GM21529 (cell line): ENCODE measurements around the gene CNTNAP5.

Experiments
- ATAC-seq: cut with Tn5 transposase; IDR thresholded peaks from one replicate; pipeline ENCODE4 v1.9.1; 2021; ENCODE audit not compliant: unreplicated experiment

The CNTNAP5 gene

GRCh38 chr2:124053796-124054195 is 28.7 kb downstream of the CNTNAP5 start:
- no peak for ATAC-seq

GRCh38 chr2:124063596-124063995 is 38.5 kb downstream of the CNTNAP5 start:
- no peak for ATAC-seq

DNA sequence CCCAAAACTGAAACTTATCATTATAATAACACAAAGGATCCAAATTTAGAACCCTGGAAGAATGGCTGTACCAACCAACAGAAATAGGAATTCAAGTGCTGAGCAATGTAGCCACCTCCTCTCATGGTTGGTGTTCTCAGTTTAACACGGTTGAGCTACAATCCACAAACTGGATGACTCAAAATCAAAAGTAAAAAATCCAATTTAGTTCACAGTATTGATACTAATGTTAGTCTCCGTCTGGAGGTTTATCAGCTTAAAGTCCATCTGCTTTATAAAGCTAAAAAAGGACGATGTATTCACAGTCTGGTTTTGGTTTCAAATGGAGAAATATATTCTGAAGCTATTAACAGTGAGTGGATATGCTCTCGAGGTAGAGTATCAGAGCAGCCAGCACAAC is 40.5 kb downstream of the CNTNAP5 start:
- ATAC-seq = no peak

DNA sequence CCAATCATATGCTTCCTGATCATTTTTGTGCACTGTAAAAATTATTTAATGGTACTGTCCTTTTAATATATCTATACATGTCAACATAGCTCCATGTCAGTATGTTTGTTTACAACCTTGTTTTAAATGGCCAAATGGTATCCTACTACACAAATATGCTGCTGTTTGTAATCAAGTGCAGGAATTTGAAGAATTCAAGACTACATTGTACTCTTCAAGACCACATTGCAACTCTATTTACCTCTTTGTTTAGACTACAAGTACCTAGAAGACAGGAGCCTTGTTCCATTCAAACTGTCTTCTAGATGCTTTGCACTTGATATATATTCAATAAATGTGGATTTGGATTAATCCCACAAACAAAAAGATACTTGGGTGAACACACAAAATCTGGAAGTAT is 41.7 kb downstream of the CNTNAP5 start:
- ATAC-seq = no peak

DNA sequence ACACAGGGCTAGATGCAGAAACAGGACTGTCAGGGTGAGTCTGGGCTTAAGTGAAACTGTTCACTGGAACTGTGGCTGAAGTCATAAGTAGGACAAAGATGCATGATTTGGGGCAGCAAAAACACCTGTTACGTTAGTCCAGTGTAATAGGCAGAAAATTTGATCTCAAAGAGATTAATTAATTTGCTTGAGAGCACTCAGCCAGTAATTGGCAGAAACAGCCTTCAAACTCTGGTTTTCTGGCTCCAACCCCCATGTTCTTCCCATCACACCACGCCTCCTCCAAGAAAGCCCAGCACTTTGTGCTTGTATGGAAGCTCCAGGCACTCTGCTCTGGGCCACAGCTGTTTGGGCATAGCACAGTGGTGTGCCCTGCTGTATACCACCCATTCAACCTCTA is 54.0 kb downstream of the CNTNAP5 start:
- ATAC-seq = no peak

GRCh38 chr2:124080281-124081153 is 55.4 kb downstream of the CNTNAP5 start:
- no peak for ATAC-seq

GRCh38 chr2:124081154-124081716 is 56.1 kb downstream of the CNTNAP5 start:
- ATAC-seq = no peak

DNA sequence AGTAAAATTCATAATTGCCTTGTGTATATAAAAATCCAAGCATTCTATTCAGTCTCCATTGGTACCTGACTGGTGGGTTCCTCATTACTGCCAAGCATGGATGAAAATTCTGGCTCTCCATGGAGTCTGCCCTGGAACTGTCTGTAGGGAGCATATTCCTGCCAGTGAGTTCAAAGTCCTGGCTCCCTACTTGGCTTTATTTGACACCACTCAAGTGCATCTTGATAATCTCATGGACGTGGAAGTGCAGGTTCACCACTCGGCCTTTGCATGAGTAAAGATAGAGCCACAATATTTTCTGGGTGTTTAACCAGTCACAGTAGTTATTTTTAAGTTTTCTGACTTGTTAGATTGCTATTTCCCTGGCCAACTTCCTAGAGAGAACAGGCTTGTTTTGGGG is 63.5 kb downstream of the CNTNAP5 start:
- ATAC-seq = no peak

DNA sequence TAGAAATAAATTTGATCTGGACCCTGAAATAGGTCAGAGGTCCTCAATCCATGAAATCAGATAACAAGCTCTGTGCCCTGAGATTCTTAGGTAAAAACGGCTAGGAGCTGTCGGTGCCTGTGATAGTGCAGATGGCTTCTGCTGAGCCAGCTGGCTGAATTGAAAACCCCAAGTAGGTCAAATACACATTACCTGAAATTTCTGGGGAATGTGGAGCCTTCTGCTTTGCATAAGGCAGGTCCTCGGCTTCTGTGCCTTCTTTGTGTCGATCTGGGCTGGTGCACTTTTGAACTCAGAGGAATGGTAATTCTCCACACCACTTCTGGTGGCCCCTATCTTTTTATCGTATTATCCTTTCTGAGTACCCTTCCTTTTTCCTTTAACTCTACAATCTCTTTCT is 66.6 kb downstream of the CNTNAP5 start:
- no peak for ATAC-seq

- no peak for ATAC-seq
Observed at GRCh38 chr2:124092651-124093050, 67.6 kb downstream of the CNTNAP5 start.

DNA sequence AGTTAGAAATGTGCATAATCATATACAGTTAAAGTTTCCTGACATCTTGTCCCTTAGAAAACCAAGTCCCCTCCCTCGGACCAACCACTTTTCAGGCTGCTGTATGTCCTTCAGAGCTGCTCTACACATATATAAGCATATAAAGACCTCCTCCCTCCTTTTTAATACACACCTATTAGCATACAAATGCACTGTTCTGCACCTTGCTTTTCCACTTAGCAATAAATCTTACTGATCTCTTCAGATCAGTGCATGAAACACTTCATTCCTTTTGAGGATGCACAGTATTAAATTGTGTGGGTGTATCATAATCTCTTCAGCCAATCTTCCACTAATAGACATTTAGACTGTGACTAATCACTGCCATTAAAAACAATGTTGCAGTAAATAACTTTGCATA is 79.8 kb downstream of the CNTNAP5 start:
- no peak for ATAC-seq

DNA sequence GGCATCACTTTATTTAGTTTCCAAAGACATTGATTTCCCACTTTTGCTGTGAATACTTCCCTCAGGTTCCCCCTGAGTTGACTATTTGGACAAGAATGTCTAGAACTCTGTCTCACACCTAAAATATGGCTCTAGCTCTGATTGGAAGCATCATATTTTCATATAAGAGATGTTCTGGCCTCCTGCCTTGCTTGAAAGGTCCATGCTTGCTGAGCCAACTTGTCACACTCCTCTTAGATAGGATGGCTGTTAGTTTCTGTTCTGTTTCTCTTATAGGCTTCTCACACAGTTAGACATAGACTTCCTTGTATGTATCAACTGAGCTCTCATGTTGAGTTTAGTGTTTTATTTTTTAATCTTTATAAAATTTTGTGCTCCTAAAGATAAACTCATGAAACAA is 87.1 kb downstream of the CNTNAP5 start:
- ATAC-seq = no peak

- ATAC-seq = no peak
Observed at GRCh38 chr2:124112966-124113365, 87.9 kb downstream of the CNTNAP5 start.

- no peak for ATAC-seq
Observed at GRCh38 chr2:124120246-124120645, 95.2 kb downstream of the CNTNAP5 start.

DNA sequence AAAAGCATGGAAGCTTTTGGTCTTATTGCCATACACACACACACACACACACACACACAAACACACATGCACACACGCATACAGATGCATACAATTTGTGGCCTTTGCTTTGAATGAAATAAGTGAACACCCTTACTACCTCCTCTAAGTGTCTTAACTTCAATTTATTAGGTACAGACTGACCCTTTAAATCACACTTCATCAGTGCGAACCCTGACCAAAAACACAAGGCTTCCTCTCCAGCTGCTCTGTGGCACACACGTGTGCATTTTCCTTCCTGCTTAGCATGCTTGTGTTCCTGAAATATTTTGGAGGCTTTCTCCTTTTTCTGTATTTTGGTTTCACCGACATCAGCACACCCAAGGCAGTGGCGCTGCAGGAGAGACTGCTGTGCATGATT is 96.0 kb downstream of the CNTNAP5 start:
- no peak for ATAC-seq

GRCh38 chr2:124121760-124122275 is 96.7 kb downstream of the CNTNAP5 start:
- no peak for ATAC-seq

GRCh38 chr2:124122340-124122739 is 97.3 kb downstream of the CNTNAP5 start:
- no peak for ATAC-seq

DNA sequence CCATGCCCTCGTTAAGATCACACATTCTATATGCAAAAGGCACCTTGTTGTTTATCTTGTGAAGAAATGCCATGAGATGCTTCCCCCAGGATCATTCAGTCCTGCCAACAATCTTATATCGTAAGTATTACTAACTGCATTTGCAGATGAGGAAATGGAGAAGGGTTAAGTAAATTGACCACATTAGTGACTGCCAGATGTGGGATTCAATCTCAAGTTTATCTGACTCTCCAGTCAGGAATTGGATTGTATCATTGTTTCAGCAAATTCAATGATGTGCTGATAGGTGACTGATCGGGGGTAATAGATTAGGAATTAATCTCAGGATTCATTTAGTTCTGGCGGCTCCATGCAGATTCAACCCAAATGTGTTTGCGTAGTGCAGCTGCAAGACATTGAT is 106.2 kb downstream of the CNTNAP5 start:
- ATAC-seq = no peak

DNA sequence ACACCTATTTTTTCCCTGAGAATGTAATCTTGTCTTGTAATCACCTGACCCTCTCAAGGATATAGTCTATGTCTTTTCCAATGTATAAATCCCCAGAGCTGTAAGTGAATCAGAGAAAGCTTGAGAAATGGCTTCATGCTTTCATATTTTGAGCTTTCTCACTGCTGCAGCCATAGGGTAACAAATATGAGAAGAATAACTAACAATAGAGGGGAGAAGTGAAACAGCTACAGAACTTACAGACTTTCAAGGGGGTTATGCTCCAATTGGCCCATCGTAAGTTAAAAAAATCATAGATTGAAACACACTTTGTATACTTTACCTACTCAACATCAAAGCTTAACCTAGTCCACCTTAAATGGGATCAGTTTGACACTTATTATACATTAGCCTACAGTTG is 111.0 kb downstream of the CNTNAP5 start:
- ATAC-seq = no peak

DNA sequence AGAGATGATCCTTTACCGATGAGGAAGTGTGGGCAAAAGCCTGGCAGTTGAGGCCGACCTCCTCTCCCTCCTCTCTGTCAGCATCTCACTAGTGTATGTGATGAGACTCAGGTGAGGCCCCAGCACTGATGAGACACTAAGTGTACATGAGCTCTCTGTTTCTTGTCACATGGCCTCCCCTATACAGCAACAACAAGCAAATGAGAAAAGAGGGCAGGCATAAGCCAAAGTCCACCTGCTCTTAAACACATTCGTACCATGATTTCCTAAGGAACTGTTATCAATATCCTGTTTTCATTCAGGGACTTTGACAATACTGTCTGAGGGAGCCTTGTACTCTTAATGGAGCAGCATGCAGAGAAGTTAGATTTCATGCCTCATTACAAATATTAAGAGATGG is 113.0 kb downstream of the CNTNAP5 start:
- ATAC-seq = no peak

DNA sequence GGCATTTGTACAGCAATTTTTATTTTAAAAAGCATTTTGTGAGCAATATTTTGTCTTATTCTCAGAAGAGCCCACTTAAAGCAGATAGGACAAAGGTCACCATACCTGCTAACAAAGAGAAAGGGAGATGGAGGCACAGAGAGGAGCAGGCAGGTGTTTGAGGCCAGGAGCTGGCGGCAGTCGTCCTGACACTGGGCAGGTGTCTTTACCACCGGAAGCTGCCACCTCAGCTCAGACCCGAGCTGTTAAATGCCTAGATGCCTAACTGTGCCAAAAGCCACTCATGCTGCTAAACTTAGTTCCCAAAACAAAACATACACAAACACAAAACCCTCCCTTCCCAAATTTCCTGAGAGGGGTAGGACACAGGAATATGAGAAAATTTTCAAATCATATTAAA is 120.9 kb downstream of the CNTNAP5 start:
- ATAC-seq = no peak

DNA sequence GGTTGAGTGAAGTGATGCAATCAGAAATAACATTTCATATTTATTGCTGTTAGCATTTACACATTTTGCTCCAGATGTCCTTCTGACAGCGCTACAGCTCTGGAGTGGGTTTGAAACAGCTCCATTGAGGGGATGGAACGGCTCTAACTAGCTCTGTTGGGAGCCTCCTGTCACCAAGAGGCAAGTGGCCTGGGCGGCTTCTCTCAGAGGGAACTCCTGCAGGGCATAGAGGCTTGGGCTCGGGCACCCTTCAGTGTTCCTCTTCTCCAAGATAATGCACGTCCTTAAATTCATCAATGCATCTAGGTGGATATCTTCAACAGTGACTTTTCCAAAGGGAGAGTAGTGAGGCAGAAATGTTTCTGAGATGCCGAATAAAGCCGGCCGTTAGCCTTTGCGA is 122.5 kb downstream of the CNTNAP5 start:
- ATAC-seq = no peak

GRCh38 chr2:124149571-124149970 is 124.5 kb downstream of the CNTNAP5 start:
- no peak for ATAC-seq
